MCF 10A (cell line): ENCODE data around the gene ANTKMT. TPM values are rescaled to one million over a fixed set of nuclear protein-coding genes. Genes with fewer than 3 reads are reported as not detected.

Source experiments
- BruUV-seq: library from RNA; stranded (reverse); fragments of 400-500 nt; replicated peaks from 2 replicates; lab custom pipeline; 2021; lab: Mats Ljungman, UMichigan
- CTCF ChIA-PET: fragments of 300-600 bp; sonication (Branson Sonifier 250); formaldehyde crosslinking; extraction: SDS; loops from one replicate; lab custom pipeline; 2021; ENCODE audit warnings: antibody characterized with exemption, inconsistent platforms; lab: Yijun Ruan, JAX
- POLR2A ChIA-PET: fragments of 300-600, 350-650 bp; sonication (Branson Sonifier 250); formaldehyde crosslinking; extraction: SDS; loops from one replicate; lab custom pipeline; 2020; ENCODE audit warnings: antibody characterized with exemption, inconsistent platforms; lab: Yijun Ruan, JAX
- DNase-seq: peaks from one replicate; pipeline ENCODE4 v3.0.0-alpha.2; 2018; ENCODE audit not compliant: unreplicated experiment
- H3K27ac Mint-ChIP-seq: one replicate; pipeline ENCODE4 v1.8.0; 2022; ENCODE audit warnings: mild to moderate bottlenecking, low read depth, mixed read lengths; ENCODE audit not compliant: unreplicated experiment
- H3K27me3 Mint-ChIP-seq: one replicate; pipeline ENCODE4 v1.8.0; 2022; ENCODE audit warnings: mixed read lengths; ENCODE audit not compliant: insufficient read depth, unreplicated experiment
- H3K36me3 Mint-ChIP-seq: one replicate; pipeline ENCODE4 v1.8.0; 2022; ENCODE audit warnings: mild to moderate bottlenecking, moderate library complexity, mixed read lengths; ENCODE audit not compliant: insufficient read depth, unreplicated experiment
- H3K4me1 Mint-ChIP-seq: one replicate; pipeline ENCODE4 v1.8.0; 2022; ENCODE audit warnings: mixed read lengths; ENCODE audit not compliant: insufficient read depth, unreplicated experiment
- H3K4me3 Mint-ChIP-seq: one replicate; pipeline ENCODE4 v1.8.0; 2022; ENCODE audit warnings: mild to moderate bottlenecking, moderate library complexity, mixed read lengths; ENCODE audit not compliant: unreplicated experiment
- H3K9me3 Mint-ChIP-seq: one replicate; pipeline ENCODE4 v1.8.0; 2022; ENCODE audit warnings: mixed read lengths; ENCODE audit not compliant: unreplicated experiment
- CTCF ChIP-seq: fragments of 200-600 bp; IDR thresholded peaks from one replicate; pipeline ENCODE4 v1.8.0; 2022; ENCODE audit warnings: antibody characterized with exemption, mild to moderate bottlenecking; ENCODE audit not compliant: unreplicated experiment
- intact Hi-C: fragments of 100-400 bp; cut with micrococcal nuclease; formaldehyde crosslinking; loops from 2 replicates; pipeline ENCODE4 v1.14.1; 2022
- total RNA-seq: library from RNA; stranded (reverse); gene quantifications from 2 replicates; pipeline ENCODE4 v1.2.3, GENCODE V29; 2022

The ANTKMT gene
- total RNA-seq, 1 experiment from 2014 or later = 54.7 TPM

- no peak overlapping the region for H3K4me3 Mint-ChIP-seq
- peaks cover 42% of the 10 kb centered on the region for H3K36me3 Mint-ChIP-seq
- ChIA-PET CTCF (interaction anchor here (0.8 to 5.9 kb wide), 4 partner anchors 25 to 320 kb away, joined by 3 to 37 read pairs (median 4); no protein-coding TSS in a partner anchor), POLR2A (interaction anchor here (0.7 to 4.1 kb wide), 8 partner anchors 10 to 51 kb away, joined by 3 to 31 read pairs (median 4); partner anchors contain the start of genes ANTKMT, CCDC78, CHTF18 and FBXL16)
- intact Hi-C loops = no loop called here
- H3K27me3 Mint-ChIP-seq = no peaks in the 10 kb centered on the region
- TF ChIP-seq CTCF = no peak
- no peak overlapping the region for H3K27ac Mint-ChIP-seq
- H3K4me1 Mint-ChIP-seq = peaks cover 6% of the 10 kb centered on the region
- DNase-seq = no peak
- H3K9me3 Mint-ChIP-seq = no peaks in the 10 kb centered on the region
- BruUV-seq = no TSS peak
Observed at GRCh38 chr16:736936-737481, 16.1 kb downstream of the ANTKMT start.

- no peaks in the 10 kb centered on the region for H3K9me3 Mint-ChIP-seq
- peaks cover 6% of the 10 kb centered on the region for H3K4me1 Mint-ChIP-seq
- H3K27me3 Mint-ChIP-seq = no peaks in the 10 kb centered on the region
- no peak for TF ChIP-seq CTCF
- DNase-seq = no peak
- intact Hi-C loops = no loop called here
- H3K36me3 Mint-ChIP-seq = peaks cover 35% of the 10 kb centered on the region
- TSS peak; percentile 37 for BruUV-seq
- CTCF ChIA-PET = interaction anchor here (0.5 to 5.9 kb wide), 11 partner anchors 8 to 679 kb away, joined by 3 to 37 read pairs (median 6); partner anchors contain the start of gene MSLN
- H3K4me3 Mint-ChIP-seq = peak overlapping the region; percentile 74
- POLR2A ChIA-PET = interaction anchor here (0.6 to 3.6 kb wide), 16 partner anchors 11 to 56 kb away, joined by 3 to 26 read pairs (median 6); partner anchors contain the start of genes ANTKMT, CCDC78, HAGHL and JMJD8
- peak overlapping the region; percentile 84 for H3K27ac Mint-ChIP-seq
Observed at GRCh38 chr16:739560-740458, 18.9 kb downstream of the ANTKMT start.

- Mint-ChIP-seq H3K4me3 (peak overlapping the region; percentile 74), H3K9me3 (no peaks in the 10 kb centered on the region), H3K36me3 (peaks cover 32% of the 10 kb centered on the region), H3K4me1 (peaks cover 6% of the 10 kb centered on the region), H3K27me3 (no peaks in the 10 kb centered on the region), H3K27ac (peak overlapping the region; percentile 84)
- ChIA-PET POLR2A (interaction anchor here (0.7 to 3.6 kb wide), 17 partner anchors 9 to 54 kb away, joined by 3 to 26 read pairs (median 7); partner anchors contain the start of genes ANTKMT, CCDC78, HAGHL and METRN), CTCF (interaction anchor here (0.5 to 5.9 kb wide), 9 partner anchors 9 to 678 kb away, joined by 3 to 37 read pairs (median 9); partner anchors contain the start of gene MSLN)
- no peak for TF ChIP-seq CTCF
- intact Hi-C loops = no loop called here
- BruUV-seq = no TSS peak
- no peak for DNase-seq
Observed at GRCh38 chr16:740459-740763, 19.5 kb downstream of the ANTKMT start.
